ENCODE results near the gene CASP14. TPM values are rescaled to one million over a fixed set of nuclear protein-coding genes. Genes with fewer than 3 reads are reported as not detected.

Gene CASP14
- total RNA-seq, 4 donors from 2014 or later = not detected

DNA sequence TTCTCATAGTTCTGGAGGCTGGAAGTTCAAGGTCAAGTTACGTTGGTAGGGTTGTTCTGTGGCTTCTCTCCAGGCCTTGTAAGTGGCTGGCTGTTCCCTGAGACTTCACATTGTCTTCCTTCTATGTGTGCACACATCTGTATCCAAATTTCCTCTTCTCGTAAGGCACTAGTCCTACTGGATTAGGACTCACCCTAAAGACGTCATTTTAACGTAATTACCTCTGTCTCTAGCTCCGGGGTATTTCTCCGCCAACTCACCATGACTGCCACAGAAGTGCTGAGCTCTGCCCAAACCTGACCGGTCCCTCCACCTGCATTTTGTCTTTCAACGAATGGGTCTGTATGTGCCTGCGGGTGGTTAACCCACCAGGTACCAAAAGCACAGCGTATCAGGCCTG, 49.2 kb downstream of the CASP14 start:
- no peak for TF ChIP-seq POLR2A (IDR thresholded peaks at IDR 0.05)
- TF ChIP-seq, protein P1, sequence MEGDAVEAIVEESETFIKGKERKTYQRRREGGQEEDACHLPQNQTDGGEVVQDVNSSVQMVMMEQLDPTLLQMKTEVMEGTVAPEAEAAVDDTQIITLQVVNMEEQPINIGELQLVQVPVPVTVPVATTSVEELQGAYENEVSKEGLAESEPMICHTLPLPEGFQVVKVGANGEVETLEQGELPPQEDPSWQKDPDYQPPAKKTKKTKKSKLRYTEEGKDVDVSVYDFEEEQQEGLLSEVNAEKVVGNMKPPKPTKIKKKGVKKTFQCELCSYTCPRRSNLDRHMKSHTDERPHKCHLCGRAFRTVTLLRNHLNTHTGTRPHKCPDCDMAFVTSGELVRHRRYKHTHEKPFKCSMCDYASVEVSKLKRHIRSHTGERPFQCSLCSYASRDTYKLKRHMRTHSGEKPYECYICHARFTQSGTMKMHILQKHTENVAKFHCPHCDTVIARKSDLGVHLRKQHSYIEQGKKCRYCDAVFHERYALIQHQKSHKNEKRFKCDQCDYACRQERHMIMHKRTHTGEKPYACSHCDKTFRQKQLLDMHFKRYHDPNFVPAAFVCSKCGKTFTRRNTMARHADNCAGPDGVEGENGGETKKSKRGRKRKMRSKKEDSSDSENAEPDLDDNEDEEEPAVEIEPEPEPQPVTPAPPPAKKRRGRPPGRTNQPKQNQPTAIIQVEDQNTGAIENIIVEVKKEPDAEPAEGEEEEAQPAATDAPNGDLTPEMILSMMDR (IDR thresholded peaks at IDR 0.05) = no peak
- no peak for DNase-seq
- H3K27me3 ChIP-seq = no peaks in the 10 kb centered on the region
- H3K27ac ChIP-seq = no peak overlapping the region
- intact Hi-C loops (cut with DNase I; ENCODE audit: low total_unique reads) = loop anchor here (10.0 kb wide), 1 partner anchor 456 kb away; no protein-coding TSS in a partner anchor
- H3K36me3 ChIP-seq = no peaks in the 10 kb centered on the region
- H3K4me3 ChIP-seq = no peak overlapping the region
- H3K9me3 ChIP-seq = peaks cover 0 to 2% of the 10 kb centered on the region in 2 donors
- H3K4me1 ChIP-seq = no peaks in the 10 kb centered on the region

DNA sequence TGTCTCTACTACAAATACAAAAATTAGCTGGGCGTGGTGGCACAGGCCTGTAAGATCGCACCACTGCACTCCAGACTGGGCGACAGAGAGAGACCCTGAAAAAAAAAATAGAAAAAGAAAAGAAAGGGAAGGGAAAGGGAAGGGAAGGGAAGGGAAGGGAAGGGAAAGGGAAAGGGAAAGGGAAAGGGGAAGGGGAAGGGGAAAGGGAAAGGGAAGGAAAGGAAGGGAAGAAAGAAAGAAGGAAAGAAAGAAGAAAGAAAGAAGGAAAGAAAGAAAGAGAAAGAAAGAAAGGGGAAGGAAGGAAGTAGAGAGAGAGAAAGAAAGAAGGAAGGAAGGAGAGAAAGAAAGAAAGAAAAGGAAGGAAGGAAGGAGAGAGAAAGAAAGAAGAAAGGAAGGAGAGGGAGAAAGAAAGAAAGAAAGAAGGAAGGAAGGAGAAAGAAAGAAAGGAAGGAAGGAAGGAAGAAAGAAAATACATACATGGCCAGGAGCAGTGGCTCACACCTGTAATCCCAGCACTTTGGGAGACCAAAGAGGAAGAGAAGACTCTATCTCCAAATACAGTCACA, 49.8 kb downstream of the CASP14 start:
- no peak for DNase-seq
- Histone ChIP-seq H3K9me3 (peaks cover 0 to 5% of the 10 kb centered on the region in 2 donors), H3K27ac (no peak overlapping the region), H3K27me3 (no peaks in the 10 kb centered on the region), H3K4me3 (no peak overlapping the region), H3K4me1 (no peaks in the 10 kb centered on the region), H3K36me3 (no peaks in the 10 kb centered on the region)
- intact Hi-C loops (cut with DNase I; ENCODE audit: low total_unique reads) = loop anchor here (10.0 kb wide), 1 partner anchor 456 kb away; no protein-coding TSS in a partner anchor
- TF ChIP-seq POLR2A (IDR thresholded peaks at IDR 0.05) = no peak
- TF ChIP-seq, protein P1 (IDR thresholded peaks at IDR 0.05) = no peak

DNA sequence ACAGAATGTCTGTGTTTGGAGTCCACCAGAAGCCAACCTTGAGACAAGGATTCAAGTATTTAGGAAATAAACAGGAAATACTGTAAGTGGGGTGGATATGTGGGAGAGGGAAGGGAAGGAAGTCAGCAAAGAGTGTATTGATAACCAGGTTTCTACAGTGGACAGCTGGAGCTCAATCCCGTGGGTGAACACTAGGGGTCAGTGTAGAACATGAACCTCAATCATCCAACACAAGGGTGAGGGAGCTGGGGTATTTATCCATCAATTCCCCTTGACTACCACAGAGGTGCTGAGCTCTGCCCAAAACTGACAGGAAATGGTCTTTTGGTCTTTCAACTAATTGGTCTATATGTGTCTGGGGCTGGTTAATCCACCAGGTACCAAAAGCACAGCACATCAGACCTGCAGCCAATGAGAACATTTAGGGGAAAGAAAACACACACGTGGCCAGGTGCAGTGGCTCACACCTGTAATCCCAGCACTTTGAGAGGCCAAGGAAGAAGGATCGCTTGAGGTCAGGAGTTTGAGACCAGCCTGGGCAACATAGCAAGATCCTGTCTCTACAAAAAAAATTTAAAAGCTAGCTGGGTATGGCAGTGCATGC, 52.3 kb downstream of the CASP14 start:
- no peaks in the 10 kb centered on the region for H3K36me3 ChIP-seq
- TF ChIP-seq POLR2A (IDR thresholded peaks at IDR 0.05) = no peak
- TF ChIP-seq, protein P1 (IDR thresholded peaks at IDR 0.05) = peak; percentile 12 to 43 (median 27)
- H3K9me3 ChIP-seq = peaks cover 0 to 5% of the 10 kb centered on the region in 2 donors
- intact Hi-C loops (cut with DNase I; ENCODE audit: low total_unique reads) = no loop called here
- H3K27ac ChIP-seq = no peak overlapping the region
- H3K4me1 ChIP-seq = no peaks in the 10 kb centered on the region
- DNase-seq = no peak
- no peak overlapping the region for H3K4me3 ChIP-seq
- H3K27me3 ChIP-seq = no peaks in the 10 kb centered on the region

DNA sequence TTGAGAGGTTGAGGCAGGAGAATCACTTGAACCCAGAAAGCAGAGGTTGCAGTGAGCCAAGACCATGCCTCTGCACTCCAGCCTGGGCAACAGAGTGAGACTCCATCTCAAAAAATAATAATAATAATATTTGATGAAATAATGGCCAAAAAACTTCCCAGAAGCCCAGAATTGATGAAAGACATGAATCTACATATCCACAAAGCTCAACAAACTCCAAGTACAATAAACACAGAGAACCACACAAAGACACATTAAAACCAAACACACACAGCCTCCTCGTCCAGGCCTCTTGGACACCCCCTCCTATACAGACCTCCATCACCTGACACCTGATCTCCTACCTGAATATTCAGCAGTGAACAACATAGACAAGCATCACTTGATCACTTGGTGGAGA, 54.7 kb downstream of the CASP14 start:
- intact Hi-C loops (cut with DNase I; ENCODE audit: low total_unique reads) = no loop called here
- no peaks in the 10 kb centered on the region for H3K27me3 ChIP-seq
- DNase-seq = no peak
- H3K9me3 ChIP-seq = peaks cover 0 to 5% of the 10 kb centered on the region in 2 donors
- H3K4me1 ChIP-seq = peaks cover 0 to 10% of the 10 kb centered on the region in 2 donors
- H3K4me3 ChIP-seq = no peak overlapping the region
- no peaks in the 10 kb centered on the region for H3K36me3 ChIP-seq
- TF ChIP-seq, protein P1 (IDR thresholded peaks at IDR 0.05) = no peak
- TF ChIP-seq POLR2A (IDR thresholded peaks at IDR 0.05) = no peak
- H3K27ac ChIP-seq = no peak overlapping the region

DNA sequence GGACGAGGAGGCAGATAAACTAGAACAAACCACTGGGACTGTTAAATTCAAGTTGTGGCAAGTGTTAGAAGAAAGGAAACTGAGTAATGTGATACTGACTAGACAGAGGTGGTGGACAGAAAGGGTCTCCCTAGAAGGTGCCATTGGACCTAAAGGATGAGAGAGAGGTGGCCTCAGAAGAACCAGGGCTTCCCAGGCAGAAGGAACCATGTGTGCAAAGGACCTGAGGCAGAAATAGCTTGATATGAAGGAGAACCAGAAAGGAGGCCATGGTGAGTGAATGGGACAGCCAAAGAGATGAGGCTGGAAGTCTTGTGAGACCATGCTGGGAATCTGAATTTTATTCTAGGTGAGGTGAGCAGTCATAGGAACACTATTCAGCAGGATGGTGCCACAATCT, 55.1 kb downstream of the CASP14 start:
- DNase-seq = no peak
- Histone ChIP-seq H3K27ac (no peak overlapping the region), H3K36me3 (no peaks in the 10 kb centered on the region), H3K4me1 (peaks cover 0 to 10% of the 10 kb centered on the region in 2 donors), H3K27me3 (no peaks in the 10 kb centered on the region), H3K9me3 (peaks cover 0 to 5% of the 10 kb centered on the region in 2 donors), H3K4me3 (no peak overlapping the region)
- intact Hi-C loops (cut with DNase I; ENCODE audit: low total_unique reads) = no loop called here
- TF ChIP-seq, protein P1 (IDR thresholded peaks at IDR 0.05) = no peak
- no peak for TF ChIP-seq POLR2A (IDR thresholded peaks at IDR 0.05)

Measured in uterus (tissue), 4 donors.